Keratinocyte (primary cell): Measurements from ENCODE around the gene ATL2.

Experiments used
- CTCF ChIP-seq, 3 experiments: IDR thresholded peaks in 1 of 3; conservative IDR thresholded peaks in 1 of 3; optimal IDR thresholded peaks in 1 of 3; 2 replicates in 2 of 3; 3 replicates in 1 of 3; pipeline versions ENCODE3 to v1.5.1; 2011; ENCODE audit warnings: low read length in 3 of 3, mild to moderate bottlenecking in 3 of 3, moderate library complexity in 2 of 3, control low read depth in 1 of 3, inconsistent platforms in 1 of 3; ENCODE audit not compliant: insufficient read depth in 2 of 3; ENCODE audit errors: extremely low read depth in 1 of 3
- EZH2 ChIP-seq: IDR thresholded peaks from one replicate; pipeline ENCODE4 v1.6.1; 2012; ENCODE audit warnings: inconsistent platforms, mild to moderate bottlenecking, low read length, moderate library complexity

GRCh38 chr2:38352336-38352735 lies 24.7 kb downstream of the ATL2 start:
- TF ChIP-seq CTCF (optimal IDR thresholded peaks at IDR 0.05 in 1 of 3, IDR thresholded peaks at IDR 0.05 in 1 of 3, conservative IDR thresholded peaks at IDR 0.05 in 1 of 3; ENCODE audit: extremely low read depth in 1 of 3, insufficient read depth in 2 of 3, low read length in 3 of 3) (no peak), EZH2 (no peak)
